GM13977 (cell line): Measurements from ENCODE around the gene STPG2.

Source experiments
- DNase-seq: peaks from one replicate; pipeline ENCODE4 v3.0.0; 2012; ENCODE audit warnings: low spot score
- in situ Hi-C: fragments of 300-500 bp; cut with MboI; formaldehyde crosslinking; loops from one replicate; pipeline ENCODE4 v1.12.0; 2022; ENCODE audit warnings: low sequenced_read_pairs, low pct_unique_long_range_greater_than_20kb, mixed read lengths, inconsistent platforms; ENCODE audit not compliant: unreplicated experiment
- TF ChIP-seq, protein P1 (sequence below): IDR thresholded peaks from 2 replicates; pipeline ENCODE4 v1.5.1; 2012; ENCODE audit warnings: mild to moderate bottlenecking, control low read depth; ENCODE audit not compliant: insufficient read depth; ENCODE audit errors: extremely low read depth, missing control alignments

STPG2 gene

DNA sequence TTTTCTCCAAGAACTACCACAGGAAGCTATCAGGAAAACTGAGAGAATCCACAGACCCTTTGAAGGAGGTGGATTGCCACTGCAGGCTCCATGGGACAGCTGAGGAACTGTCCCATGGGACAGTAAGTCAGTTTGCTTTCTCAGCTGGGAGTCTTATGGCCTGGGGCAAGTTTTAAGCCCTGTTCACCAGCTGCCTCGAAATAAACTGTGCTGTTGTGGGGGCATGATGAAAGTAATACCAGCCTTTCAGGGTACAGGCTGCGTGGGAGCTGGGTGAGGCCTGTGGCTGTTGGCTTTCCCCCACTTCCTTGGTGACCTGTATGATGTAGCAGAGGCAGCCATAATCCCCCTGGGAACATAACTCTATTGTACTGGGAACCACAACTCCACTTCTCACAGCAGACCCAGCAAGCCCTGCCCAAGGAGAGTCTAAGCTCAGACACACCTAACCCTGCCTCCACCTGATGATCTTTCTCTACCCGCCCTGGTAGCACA, 452.1 kb downstream of the STPG2 start:
- in situ Hi-C loops = no loop called here
- no peak for DNase-seq
- TF ChIP-seq, protein P1, sequence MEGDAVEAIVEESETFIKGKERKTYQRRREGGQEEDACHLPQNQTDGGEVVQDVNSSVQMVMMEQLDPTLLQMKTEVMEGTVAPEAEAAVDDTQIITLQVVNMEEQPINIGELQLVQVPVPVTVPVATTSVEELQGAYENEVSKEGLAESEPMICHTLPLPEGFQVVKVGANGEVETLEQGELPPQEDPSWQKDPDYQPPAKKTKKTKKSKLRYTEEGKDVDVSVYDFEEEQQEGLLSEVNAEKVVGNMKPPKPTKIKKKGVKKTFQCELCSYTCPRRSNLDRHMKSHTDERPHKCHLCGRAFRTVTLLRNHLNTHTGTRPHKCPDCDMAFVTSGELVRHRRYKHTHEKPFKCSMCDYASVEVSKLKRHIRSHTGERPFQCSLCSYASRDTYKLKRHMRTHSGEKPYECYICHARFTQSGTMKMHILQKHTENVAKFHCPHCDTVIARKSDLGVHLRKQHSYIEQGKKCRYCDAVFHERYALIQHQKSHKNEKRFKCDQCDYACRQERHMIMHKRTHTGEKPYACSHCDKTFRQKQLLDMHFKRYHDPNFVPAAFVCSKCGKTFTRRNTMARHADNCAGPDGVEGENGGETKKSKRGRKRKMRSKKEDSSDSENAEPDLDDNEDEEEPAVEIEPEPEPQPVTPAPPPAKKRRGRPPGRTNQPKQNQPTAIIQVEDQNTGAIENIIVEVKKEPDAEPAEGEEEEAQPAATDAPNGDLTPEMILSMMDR = no peak

DNA sequence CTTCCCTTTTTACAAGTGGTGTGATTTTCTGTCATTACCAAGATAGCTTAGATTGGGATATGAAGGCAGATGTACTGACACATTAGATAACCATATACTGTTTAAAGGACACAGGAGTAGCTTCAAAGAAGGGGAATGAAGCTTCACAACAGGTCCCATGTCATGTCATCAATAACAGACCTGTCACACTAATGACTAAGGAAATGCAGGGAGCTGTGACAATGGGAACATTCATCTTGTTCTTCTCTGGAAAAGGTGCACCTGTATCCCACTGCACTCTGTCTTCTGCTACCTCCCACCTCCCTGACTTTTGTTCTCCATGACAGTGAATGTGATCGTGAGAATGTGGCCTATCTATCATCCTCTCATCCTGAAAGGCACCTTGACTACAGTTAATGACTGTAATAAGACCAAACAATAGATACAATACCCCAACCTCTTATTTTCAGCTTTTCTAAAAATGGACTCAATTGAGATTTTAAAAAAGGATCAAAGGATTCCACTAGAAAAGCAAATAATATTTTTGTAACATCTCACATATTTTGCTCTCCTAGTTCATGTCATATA, 472.5 kb downstream of the STPG2 start:
- in situ Hi-C loops = no loop called here
- TF ChIP-seq, protein P1 = no peak
- DNase-seq = no peak

GRCh38 chr4:97665553-97665952, 477.7 kb downstream of the STPG2 start:
- in situ Hi-C loops = no loop called here
- no peak for DNase-seq
- TF ChIP-seq, protein P1 = no peak

DNA sequence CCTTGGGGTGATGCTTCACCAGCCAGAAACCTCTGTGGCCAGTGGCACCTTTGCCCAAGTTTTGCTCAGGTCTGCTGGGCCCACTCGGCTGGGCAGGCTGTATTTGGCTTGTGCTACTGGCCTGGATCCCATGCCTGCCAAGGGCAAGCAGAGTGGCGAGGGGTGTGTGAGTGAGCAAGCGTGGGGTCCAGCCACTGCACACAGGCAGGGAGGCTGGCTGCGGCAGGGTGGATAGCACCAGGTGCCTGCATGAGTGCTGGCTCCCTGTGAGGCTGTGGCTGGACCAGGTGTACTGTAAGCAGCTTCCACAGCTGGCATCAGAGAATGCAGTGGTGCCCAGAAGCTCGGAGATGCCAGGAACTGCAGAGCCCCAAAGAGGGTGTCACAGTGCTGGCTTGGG, 478.5 kb downstream of the STPG2 start:
- no peak for DNase-seq
- in situ Hi-C loops = no loop called here
- TF ChIP-seq, protein P1 = no peak

DNA sequence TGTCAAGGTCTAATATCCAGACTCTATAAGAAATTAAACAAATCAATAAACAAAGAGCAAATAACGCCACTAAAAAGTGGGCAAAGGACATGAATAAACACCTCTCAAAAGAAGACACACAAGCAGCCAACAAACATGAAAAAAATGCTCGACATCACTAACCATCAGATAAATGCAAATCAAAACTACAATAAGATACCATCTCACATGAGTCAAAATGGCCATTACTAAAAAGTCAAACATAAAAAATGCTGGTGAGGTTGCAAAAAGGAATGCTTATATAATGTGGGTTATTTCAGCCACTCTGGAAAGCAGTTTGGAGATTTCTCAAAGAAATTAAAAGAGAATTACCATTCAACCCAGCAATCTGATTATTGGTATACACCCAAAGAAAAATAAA, 481.1 kb downstream of the STPG2 start:
- in situ Hi-C loops = no loop called here
- TF ChIP-seq, protein P1 = no peak
- no peak for DNase-seq

DNA sequence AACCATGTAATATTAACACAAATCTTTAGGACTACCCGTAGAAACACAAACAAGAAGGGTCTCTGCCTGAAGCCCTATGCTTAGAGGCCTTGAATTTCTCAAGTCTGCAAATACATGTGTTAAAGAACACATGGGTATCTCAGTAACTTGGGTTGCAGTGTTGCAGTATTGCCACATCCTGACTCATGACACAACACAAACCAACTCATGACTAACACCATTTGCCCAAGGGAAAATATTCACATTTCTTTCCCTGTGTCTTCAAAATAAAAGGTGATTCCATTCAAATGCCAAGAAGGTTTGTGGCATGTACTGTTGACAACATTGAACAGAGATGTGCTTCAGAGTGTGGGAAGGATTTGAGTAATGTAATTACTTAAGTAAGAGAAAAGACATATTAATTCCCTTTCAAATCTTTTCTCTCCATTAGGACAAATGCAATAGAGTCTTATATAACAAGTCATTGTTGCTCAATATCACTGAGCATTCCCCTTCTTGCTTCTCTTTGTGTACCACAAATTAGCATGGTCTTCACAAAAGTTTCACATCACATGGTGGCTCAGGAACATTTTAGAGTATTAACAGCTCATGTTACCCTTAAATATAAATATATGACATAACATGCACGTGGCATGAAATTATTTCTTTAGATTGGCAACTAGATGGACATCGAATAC, 487.1 kb downstream of the STPG2 start:
- DNase-seq = no peak
- TF ChIP-seq, protein P1 = no peak
- in situ Hi-C loops = no loop called here
